Measurements from ENCODE around the gene XRCC5.
"Not testable (repeated sequence)": the region's sequence is repeated elsewhere in the genome, so short reads cannot be mapped to it uniquely, and the experiment has no call there.

Gene XRCC5

GRCh38 chr2:216118474-216118873 lies 9.3 kb downstream of the XRCC5 start:
- DNase-seq (ENCODE audit: low spot score) = no peak

DNA sequence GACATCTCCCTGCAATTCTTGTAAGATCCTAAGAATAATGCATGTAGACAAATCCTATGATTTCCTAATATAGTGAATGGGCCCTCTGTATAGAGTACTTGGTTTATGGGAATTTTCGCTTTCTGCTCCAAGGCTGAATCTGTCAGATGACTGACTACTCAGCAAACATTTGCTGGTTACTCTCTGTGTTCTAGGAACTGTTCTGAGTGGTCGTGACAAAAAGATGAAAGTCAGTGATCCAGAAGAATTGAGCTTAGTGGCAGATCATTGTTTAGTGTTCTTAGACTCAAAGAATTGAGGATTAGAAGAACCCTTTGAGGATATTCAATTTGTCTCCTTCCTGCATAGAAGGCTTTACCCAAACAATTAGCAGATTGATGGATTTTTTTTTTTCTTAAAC lies 10.0 kb downstream of the XRCC5 start:
- DNase-seq (ENCODE audit: low spot score) = no peak

DNA sequence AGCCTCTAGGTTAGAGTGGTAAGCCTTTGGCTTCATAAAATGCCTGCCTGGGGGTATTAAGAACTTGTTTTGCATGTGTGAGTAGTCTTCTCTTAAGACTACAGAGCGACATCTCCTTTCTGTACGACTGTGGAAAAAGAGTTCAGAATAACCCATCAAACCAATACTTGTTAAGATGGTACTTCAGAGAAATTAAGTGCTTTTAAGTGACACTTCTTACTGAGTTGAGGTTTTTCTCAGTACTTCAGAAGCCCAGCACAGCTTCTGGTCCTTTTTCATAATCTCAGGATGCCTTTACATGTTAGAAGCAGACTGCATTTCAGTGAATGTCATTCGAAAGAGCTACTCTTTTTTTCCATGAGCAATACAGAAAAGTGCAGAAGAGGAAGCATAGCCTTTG lies 10.8 kb downstream of the XRCC5 start:
- no peak for DNase-seq (ENCODE audit: low spot score)

DNA sequence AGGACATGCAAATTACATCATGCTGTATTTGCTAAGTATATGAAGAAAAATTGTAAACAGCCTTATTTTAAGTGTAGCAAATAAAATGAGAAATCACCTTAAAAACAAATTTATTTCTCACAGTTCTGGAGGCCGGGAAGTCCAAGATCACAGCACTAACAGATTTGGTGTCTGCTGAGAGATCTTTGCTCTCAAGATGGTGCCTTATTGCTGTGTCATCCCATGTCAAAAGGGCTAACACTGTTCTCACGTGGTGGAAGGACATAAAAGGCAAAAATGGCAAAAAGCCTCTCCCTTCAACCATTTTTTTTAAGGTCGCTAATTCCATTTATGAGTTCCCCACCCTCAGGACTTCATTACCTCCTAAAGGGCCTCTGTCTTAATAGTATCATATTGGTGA lies 12.1 kb downstream of the XRCC5 start:
- no peak for DNase-seq (ENCODE audit: low spot score)

DNA sequence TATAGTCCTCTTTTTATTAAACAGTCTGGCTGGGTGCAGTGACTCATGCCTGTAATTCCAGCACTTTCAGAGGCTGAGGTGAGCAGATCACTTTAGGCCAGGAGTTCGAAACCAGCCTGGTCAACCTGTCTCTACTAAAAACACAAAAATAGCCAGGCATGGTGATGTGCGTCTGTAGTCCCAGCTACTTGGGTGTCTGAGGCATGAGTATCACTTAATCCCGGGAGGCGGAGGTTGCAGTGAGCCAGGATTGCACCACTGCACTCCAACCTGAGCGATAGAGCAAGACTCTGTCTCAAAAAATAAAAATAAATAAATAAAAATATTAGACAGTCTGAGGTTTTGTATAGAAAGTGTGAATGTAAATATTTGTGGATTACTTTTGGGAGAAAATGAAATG lies 17.8 kb downstream of the XRCC5 start:
- DNase-seq (ENCODE audit: low spot score) = no peak

- DNase-seq (ENCODE audit: low spot score) = no peak
Observed at GRCh38 chr2:216130346-216130971, 21.3 kb downstream of the XRCC5 start.

DNA sequence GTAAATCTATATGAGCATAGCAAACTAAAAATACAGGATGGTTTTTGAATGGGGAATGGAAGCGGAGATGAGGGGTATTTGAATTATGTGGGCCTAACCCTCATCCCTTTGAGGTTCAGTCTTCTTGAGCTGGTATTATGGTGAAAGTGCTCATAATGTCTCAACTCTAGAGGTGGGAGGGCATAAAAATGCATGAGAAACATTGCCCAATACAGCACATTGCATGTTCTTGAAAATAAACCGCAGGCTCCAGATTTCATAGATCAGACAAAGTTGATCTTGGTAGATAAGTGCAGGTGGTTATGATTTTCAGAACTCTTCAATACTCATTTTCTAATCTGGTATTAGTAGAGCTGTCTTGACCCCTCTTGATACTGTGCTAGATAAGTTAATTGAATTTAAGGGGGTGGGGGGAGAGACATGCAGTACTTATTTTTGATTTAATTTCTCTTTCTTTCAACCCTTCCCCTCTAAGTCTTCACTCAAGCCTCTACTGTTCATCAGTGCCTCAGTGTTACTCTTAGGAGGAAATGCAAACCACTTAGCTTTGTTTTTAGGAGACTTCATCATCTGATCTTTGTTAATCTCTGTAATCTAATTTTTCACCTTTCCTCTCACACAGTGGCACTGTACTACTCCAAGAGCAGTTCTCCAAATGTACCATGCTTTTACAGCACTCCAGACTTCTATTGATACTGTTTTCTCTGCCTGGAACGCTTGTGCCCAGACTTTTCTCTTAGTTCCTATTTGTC lies 22.2 kb downstream of the XRCC5 start:
- DNase-seq (ENCODE audit: low spot score) = no peak

DNA sequence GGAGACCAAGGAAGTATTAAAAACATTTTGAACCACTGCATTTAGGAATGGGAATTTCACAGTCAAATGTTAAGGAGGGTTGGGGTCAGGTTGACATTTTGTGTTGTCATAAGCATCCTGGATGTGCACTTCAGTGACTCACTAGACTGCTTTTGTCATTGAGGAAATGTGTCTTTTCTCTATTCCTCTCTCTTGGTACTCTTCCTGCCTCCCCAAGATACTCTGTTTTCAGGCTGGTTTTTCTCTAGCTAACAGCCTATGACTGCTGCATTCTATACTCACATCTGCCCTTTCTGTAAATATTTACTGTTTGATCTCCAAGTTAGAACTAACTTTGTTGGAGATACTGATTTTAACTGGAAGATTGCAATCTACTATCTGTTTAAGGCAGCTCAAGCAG lies 23.4 kb downstream of the XRCC5 start:
- DNase-seq (ENCODE audit: low spot score) = no peak

DNA sequence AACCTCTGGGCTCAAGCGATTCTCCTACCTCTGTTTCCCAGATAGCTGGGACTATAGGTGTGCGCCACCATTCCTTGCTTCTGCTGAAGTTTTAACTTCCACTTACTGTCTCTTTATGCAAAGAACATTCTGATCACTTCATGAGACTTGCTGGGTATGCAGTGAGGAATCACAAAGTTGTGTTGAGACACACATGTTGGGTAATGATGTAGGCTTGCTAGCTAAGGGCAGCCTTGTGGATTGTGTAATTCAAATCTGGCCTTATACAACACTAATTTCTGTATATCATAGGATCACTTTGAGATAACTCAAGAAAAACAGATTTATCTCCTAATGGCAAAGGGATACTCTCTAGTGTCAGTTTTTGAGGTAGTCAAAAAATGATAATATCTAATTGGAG lies 24.2 kb downstream of the XRCC5 start:
- DNase-seq (ENCODE audit: low spot score) = no peak

GRCh38 chr2:216134958-216135541 lies 25.9 kb downstream of the XRCC5 start:
- no peak for DNase-seq (ENCODE audit: low spot score)

DNA sequence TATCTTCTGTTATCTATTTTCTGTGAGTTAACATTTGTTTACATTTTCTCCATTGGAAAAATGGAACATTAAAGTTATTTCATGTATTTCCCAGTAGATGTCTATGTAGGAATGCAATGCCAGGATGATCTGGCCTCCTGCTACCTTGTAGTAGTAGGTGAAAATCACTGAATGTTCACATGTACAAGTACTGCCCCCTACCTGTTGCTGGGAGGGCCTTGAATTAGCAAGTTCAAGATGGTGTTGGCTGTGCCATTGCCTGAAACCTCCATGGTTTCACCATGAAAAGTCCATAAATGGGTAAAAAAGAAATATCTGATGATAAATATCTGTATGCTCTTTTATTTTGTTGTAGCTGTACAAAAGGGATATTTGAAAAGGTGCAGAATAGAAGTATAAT lies 30.7 kb downstream of the XRCC5 start:
- DNase-seq (ENCODE audit: low spot score) = no peak

GRCh38 chr2:216141516-216141915 lies 32.4 kb downstream of the XRCC5 start:
- DNase-seq (ENCODE audit: low spot score) = not testable (repeated sequence)

DNA sequence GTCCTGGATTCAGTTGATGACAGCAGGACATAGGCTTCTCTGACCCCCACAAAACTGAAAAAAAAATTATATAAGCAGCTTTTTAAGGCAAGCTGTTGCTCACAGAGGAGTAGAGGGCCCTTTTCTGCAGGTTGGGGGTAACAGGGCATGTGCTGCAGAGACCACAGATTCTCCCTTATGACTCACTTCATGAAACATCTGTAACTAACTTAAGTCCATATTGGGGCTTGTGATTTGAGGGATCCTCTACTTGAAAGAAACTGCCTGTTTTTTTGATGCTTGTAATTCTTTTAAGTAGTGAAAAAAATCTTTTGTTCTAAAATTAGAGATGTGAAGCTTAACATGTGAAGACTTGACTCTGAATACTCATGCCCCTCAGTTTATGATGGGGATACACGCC lies 33.4 kb downstream of the XRCC5 start:
- DNase-seq (ENCODE audit: low spot score) = no peak

GRCh38 chr2:216144372-216144771 lies 35.2 kb downstream of the XRCC5 start:
- DNase-seq (ENCODE audit: low spot score) = no peak

- no peak for DNase-seq (ENCODE audit: low spot score)
Observed at GRCh38 chr2:216144857-216145256, 35.7 kb downstream of the XRCC5 start.

- no peak for DNase-seq (ENCODE audit: low spot score)
Observed at GRCh38 chr2:216146573-216146972, 37.4 kb downstream of the XRCC5 start.

DNA sequence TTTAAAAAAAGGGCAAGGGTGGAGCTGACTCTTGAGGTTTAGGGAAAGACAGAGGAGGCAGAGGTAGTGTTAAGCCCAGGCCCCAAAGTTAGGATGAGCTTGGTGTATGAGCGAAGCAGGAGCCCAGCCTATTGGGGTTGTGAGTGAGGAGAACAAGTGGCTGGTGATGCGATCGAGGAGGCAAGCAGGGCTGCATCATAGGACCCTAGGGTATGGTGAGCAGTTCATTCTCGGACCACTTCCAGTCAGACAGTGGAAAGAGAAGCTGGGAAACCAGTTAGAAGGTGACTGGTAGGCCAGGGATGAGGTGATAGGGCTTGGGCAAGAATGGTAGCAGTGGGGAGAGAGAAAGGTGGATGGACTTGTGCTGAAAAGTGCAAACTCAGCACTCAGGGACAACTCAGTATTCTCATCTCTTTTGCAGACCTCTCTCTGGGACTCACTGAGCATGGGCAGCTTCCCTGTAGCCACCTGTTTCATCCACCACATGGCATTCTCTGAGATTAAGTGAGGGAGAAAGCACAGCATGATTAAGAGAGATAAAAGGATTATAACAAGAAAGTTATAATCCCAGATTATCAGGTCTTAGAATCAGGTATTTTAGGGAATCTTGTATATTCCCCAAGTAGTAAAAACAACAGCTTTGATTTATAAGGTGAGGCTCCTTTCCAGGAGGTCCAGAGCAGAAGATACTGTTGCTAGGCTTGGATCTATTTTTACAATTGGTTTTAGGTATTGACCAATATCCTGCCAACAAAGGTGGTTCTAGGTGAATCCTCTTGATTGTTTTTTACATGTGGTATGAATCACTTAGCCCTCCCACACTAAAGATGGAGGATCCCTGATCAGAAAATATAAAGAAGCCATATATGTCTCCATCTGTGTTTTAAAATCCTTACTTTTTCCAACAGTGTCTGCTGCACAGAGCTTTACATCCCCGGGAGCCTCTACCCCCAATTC lies 38.3 kb downstream of the XRCC5 start:
- no peak for DNase-seq (ENCODE audit: low spot score)

- no peak for DNase-seq (ENCODE audit: low spot score)
Observed at GRCh38 chr2:216148983-216149382, 39.8 kb downstream of the XRCC5 start.

- DNase-seq (ENCODE audit: low spot score) = no peak
Observed at GRCh38 chr2:216149741-216150140, 40.6 kb downstream of the XRCC5 start.

GRCh38 chr2:216151313-216152025 lies 42.3 kb downstream of the XRCC5 start:
- DNase-seq (ENCODE audit: low spot score) = no peak

GRCh38 chr2:216155954-216156353 lies 46.8 kb downstream of the XRCC5 start:
- DNase-seq (ENCODE audit: low spot score) = no peak

DNA sequence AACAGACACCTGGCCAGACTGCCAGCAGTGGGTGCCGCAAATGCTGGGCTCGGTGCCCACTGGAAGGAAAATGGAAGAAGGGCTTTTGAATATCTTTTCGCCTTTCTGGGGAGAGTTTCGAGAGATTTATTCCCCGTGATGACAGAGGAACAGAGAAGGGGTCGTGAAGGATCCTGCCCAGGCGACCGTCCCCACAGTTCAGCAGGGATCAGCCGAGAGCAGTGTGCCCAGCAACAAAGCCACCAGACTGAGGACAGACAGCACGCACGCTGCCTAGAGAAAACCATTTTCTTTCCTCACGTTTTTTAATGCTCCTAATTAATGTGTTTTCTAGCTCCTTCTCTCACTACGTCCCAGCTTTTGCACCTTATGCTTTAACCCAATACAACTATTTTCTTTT lies 47.7 kb downstream of the XRCC5 start:
- no peak for DNase-seq (ENCODE audit: low spot score)
